ENCODE data around the gene CRYAB.
A peak's percentile ranks its signal among the peaks of the same experiment; 100 is the strongest.

Gene CRYAB

GRCh38 chr11:111932611-111932950 is 21.0 kb upstream of the CRYAB start:
- H3K27ac ChIP-seq (ENCODE audit: low read length), result no peak overlapping the region
- H3K36me3 ChIP-seq (replicated peaks; ENCODE audit: insufficient read depth, low read length), result no peaks in the 10 kb centered on the region
- no peaks in the 10 kb centered on the region for H4K20me1 ChIP-seq (ENCODE audit: insufficient read depth, low read length)
- no peaks in the 10 kb centered on the region for H3K27me3 ChIP-seq (replicated peaks; ENCODE audit: insufficient read depth, low read length)
- TF ChIP-seq CTCF (IDR thresholded peaks at IDR 0.05; ENCODE audit: low read length), result no peak
- DNase-seq, result no peak
- H3K9me2 ChIP-seq (replicated peaks; ENCODE audit: insufficient read depth, low read length), result no peaks in the 10 kb centered on the region
- no peak overlapping the region for H3K9ac ChIP-seq (ENCODE audit: low read length)
- peaks cover 19% of the 10 kb centered on the region for H3F3A ChIP-seq (ENCODE audit: insufficient read depth, low read length)
- no peak overlapping the region for H3K4me2 ChIP-seq (ENCODE audit: low read depth, low read length)
- H2AFZ ChIP-seq (ENCODE audit: low read length), result no peak overlapping the region
- H3K79me2 ChIP-seq (ENCODE audit: low read length), result no peaks in the 10 kb centered on the region
- no peak overlapping the region for H3K4me3 ChIP-seq (ENCODE audit: low read length)
- H3K4me1 ChIP-seq (ENCODE audit: low read length), result peaks cover 14% of the 10 kb centered on the region
- no peaks in the 10 kb centered on the region for H3K9me3 ChIP-seq (replicated peaks; ENCODE audit: insufficient read depth, low read length)

GRCh38 chr11:111930472-111930871 is 18.9 kb upstream of the CRYAB start:
- H3K9ac ChIP-seq (ENCODE audit: low read length), result no peak overlapping the region

GRCh38 chr11:111926505-111927391 is 15.2 kb upstream of the CRYAB start:
- H2AFZ ChIP-seq (ENCODE audit: low read length), result peak overlapping the region; percentile 82
- peak overlapping the region; percentile 72 for H3K27ac ChIP-seq (ENCODE audit: low read length)
- DNase-seq, result peak; percentile 97
- H3K27me3 ChIP-seq (replicated peaks; ENCODE audit: insufficient read depth, low read length), result no peaks in the 10 kb centered on the region
- H3K9ac ChIP-seq (ENCODE audit: low read length), result peak overlapping the region; percentile 54
- H3K36me3 ChIP-seq (replicated peaks; ENCODE audit: insufficient read depth, low read length), result no peaks in the 10 kb centered on the region
- no peaks in the 10 kb centered on the region for H3K9me2 ChIP-seq (replicated peaks; ENCODE audit: insufficient read depth, low read length)
- H3K79me2 ChIP-seq (ENCODE audit: low read length), result no peaks in the 10 kb centered on the region
- peak overlapping the region; percentile 60 for H3K4me3 ChIP-seq (ENCODE audit: low read length)
- peaks cover 6% of the 10 kb centered on the region for H3K4me1 ChIP-seq (ENCODE audit: low read length)
- no peaks in the 10 kb centered on the region for H4K20me1 ChIP-seq (ENCODE audit: insufficient read depth, low read length)
- no peaks in the 10 kb centered on the region for H3K9me3 ChIP-seq (replicated peaks; ENCODE audit: insufficient read depth, low read length)
- H3K4me2 ChIP-seq (ENCODE audit: low read depth, low read length), result peak overlapping the region; percentile 90
- peaks cover 7% of the 10 kb centered on the region; the same call in 1 of the 2 replicates for H3F3A ChIP-seq (ENCODE audit: insufficient read depth, low read length)
- TF ChIP-seq CTCF (IDR thresholded peaks at IDR 0.05; ENCODE audit: low read length), result no peak
- no peak for TF ChIP-seq EZH2 (optimal IDR thresholded peaks at IDR 0.05; ENCODE audit: low read depth, low read length)
- no peak for TF ChIP-seq EZH2phosphoT487 (IDR thresholded peaks at IDR 0.05; ENCODE audit: low read length)

More at GRCh38 chr11:111930472-111930871, 18.9 kb upstream of the CRYAB start:
- Histone ChIP-seq H3K9me2 (replicated peaks; ENCODE audit: insufficient read depth, low read length) (no peaks in the 10 kb centered on the region), H3K9me3 (replicated peaks; ENCODE audit: insufficient read depth, low read length) (no peaks in the 10 kb centered on the region), H3K4me3 (ENCODE audit: low read length) (no peak overlapping the region), H3K79me2 (ENCODE audit: low read length) (no peaks in the 10 kb centered on the region), H3K27ac (ENCODE audit: low read length) (no peak overlapping the region), H3K36me3 (replicated peaks; ENCODE audit: insufficient read depth, low read length) (no peaks in the 10 kb centered on the region), H3K4me2 (ENCODE audit: low read depth, low read length) (no peak overlapping the region), H3F3A (ENCODE audit: insufficient read depth, low read length) (peaks cover 13% of the 10 kb centered on the region), H4K20me1 (ENCODE audit: insufficient read depth, low read length) (no peaks in the 10 kb centered on the region), H3K4me1 (ENCODE audit: low read length) (peaks cover 14% of the 10 kb centered on the region), H2AFZ (ENCODE audit: low read length) (no peak overlapping the region), H3K27me3 (replicated peaks; ENCODE audit: insufficient read depth, low read length) (no peaks in the 10 kb centered on the region)
- DNase-seq, result no peak
- TF ChIP-seq EZH2phosphoT487 (IDR thresholded peaks at IDR 0.05; ENCODE audit: low read length), result no peak
- no peak for TF ChIP-seq CTCF (IDR thresholded peaks at IDR 0.05; ENCODE audit: low read length)
- no peak for TF ChIP-seq EZH2 (optimal IDR thresholded peaks at IDR 0.05; ENCODE audit: low read depth, low read length)

Data from MM.1S (cell line).